ENCODE data around the gene USHBP1.
A peak's percentile ranks its signal among the peaks of the same experiment; 100 is the strongest.

The USHBP1 gene

DNA sequence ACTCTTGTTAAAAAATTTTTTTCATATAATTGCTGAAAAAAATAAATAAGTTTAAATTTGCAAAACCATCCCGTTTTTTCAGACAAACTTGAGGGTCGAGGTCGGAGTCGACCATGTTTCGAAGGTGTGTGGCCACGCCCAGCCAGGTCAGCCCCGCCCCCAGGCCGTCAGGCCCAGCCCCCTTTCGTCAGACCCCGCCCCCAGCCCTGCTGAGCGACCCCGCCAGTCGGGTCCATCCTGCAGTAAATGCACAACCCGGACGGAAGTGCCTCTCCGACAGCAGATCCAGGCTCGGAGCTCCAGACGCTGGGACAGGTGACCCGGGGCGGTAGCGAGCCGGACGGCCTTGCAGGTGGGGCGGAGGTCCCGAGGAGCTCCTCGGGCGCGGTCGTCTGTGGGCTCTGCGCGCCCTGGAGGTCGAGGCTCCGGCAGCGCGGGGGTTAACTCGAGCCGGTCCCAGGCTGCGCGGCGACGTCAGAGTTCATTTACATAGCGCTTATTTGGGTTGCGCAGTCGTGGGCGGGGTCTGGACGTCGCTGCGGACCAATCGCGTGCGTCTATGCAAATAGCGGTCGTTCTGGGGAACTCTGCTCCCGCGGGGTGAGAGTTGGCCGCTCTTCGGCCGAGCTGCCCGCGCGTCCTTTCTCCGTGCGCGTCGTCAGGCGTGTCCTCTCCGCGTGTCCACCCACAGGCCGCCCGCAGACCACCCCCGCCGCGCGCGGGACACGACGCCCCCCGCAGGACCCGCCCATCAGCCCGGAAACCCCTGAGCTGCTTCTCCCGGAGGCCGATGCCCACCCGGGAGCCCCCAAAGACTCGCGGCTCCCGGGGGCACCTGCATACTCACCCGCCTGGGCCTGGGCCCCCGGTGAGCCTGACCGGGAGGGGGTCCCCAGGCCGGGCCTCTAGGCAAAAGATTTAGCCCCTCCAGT lies 38.3 kb downstream of the USHBP1 start, which contains the start of gene OCEL1:
TSS of gene OCEL1 (plus strand) at position 225 of the 932 bp plus-strand sequence. CDS start at position 247, 22 bp downstream.
- Histone ChIP-seq H3K4me3 (ENCODE audit: low read length) (peak within 1 kb of the TSS; percentile 94), H3K27ac (ENCODE audit: low read length) (no peak within 1 kb of the TSS), H3K9me3 (ENCODE audit: control insufficient read depth, insufficient read depth, low read length) (no peaks in the 10 kb centered on the region), H3K4me1 (ENCODE audit: control insufficient read depth, insufficient read depth, low read length) (0 out of 2 replicates have a peak, but pooled peaks cover 2% of the 10 kb centered on the region), H3K27me3 (ENCODE audit: control insufficient read depth, insufficient read depth, low read length) (no peaks in the 10 kb centered on the region), H3K36me3 (ENCODE audit: control insufficient read depth, insufficient read depth, low read length) (no peaks in the 10 kb centered on the region)
- DNase-seq (ENCODE audit: low read depth, low spot score) = peak; percentile 93
- WGBS (ENCODE audit: insufficient coverage, insufficient read length) = no CpG with 5 or more reads among the region's 90 CpGs

DNA sequence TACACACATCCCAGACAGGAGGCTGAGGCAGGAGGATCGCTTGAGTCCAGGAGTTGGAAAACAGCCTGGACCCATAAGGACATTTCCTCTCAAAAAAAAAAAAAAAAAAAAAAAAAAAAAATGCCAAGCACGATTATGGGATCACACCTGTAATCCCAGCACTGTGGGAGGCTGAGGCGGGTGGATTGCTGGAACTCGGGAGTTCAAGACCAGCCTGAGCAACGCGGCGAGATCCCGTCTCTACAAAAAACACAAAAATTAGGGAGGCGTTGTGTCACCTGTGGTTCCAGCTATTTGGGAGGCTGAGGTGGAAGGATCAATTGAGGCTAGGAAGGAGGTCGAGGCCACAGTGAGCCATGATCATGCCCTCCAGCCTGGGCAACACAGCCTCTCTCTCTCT lies 39.5 kb downstream of the USHBP1 start:
- Histone ChIP-seq H3K9me3 (ENCODE audit: control insufficient read depth, insufficient read depth, low read length) (no peaks in the 10 kb centered on the region), H3K4me1 (ENCODE audit: control insufficient read depth, insufficient read depth, low read length) (0 out of 2 replicates have a peak, but pooled peaks cover 2% of the 10 kb centered on the region), H3K36me3 (ENCODE audit: control insufficient read depth, insufficient read depth, low read length) (no peaks in the 10 kb centered on the region), H3K27ac (ENCODE audit: low read length) (no peak overlapping the region), H3K4me3 (ENCODE audit: low read length) (no peak overlapping the region), H3K27me3 (ENCODE audit: control insufficient read depth, insufficient read depth, low read length) (no peaks in the 10 kb centered on the region)
- no CpG with 5 or more reads among the region's 10 CpGs for WGBS (ENCODE audit: insufficient coverage, insufficient read length)
- no peak for DNase-seq (ENCODE audit: low read depth, low spot score)

DNA sequence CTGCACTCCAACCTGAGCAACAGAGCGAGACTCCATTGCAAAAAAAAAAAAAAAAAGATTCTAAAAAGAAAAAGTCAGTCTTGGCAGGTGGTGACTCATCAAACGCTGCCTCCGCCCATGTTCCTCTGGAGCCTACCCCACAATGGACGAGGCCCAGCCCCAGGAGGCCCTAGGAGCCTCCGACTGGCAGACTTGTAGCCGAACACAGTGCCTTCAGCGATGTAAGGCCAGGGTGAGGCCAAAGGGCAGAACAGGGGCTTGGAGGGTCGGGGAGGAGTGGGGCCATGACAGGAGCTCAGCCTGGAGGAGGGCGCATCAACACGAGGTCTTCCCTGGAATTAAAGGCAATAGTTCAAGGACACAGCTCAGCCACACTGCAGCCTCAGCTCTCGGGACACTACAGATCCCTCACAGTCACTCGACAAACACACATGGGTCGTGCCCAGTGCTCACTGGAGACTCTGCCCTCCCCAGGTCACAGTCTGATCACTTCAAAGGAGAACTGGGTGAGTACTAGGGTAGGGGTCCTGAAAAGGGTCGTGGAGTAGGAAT lies 44.3 kb downstream of the USHBP1 start:
- Histone ChIP-seq H3K27ac (ENCODE audit: low read length) (no peak overlapping the region), H3K4me1 (ENCODE audit: control insufficient read depth, insufficient read depth, low read length) (no peaks in the 10 kb centered on the region), H3K4me3 (ENCODE audit: low read length) (no peak overlapping the region)

GRCh38 chr19:17219286-17219685 lies 45.3 kb downstream of the USHBP1 start:
- no peaks in the 10 kb centered on the region for H3K9me3 ChIP-seq (ENCODE audit: control insufficient read depth, insufficient read depth, low read length)
- no peak overlapping the region for H3K27ac ChIP-seq (ENCODE audit: low read length)
- no peaks in the 10 kb centered on the region for H3K27me3 ChIP-seq (ENCODE audit: control insufficient read depth, insufficient read depth, low read length)
- H3K36me3 ChIP-seq (ENCODE audit: control insufficient read depth, insufficient read depth, low read length) = no peaks in the 10 kb centered on the region
- WGBS (ENCODE audit: insufficient coverage, insufficient read length) = no CpG with 5 or more reads among the region's 8 CpGs
- DNase-seq (ENCODE audit: low read depth, low spot score) = no peak
- no peaks in the 10 kb centered on the region; the same call in 1 of the 2 replicates for H3K4me1 ChIP-seq (ENCODE audit: control insufficient read depth, insufficient read depth, low read length)
- H3K4me3 ChIP-seq (ENCODE audit: low read length) = no peak overlapping the region

More for the DNA sequence above, 44.3 kb downstream of the USHBP1 start:
- H3K36me3 ChIP-seq (ENCODE audit: control insufficient read depth, insufficient read depth, low read length) = no peaks in the 10 kb centered on the region
- DNase-seq (ENCODE audit: low read depth, low spot score) = no peak
- H3K27me3 ChIP-seq (ENCODE audit: control insufficient read depth, insufficient read depth, low read length) = no peaks in the 10 kb centered on the region
- H3K9me3 ChIP-seq (ENCODE audit: control insufficient read depth, insufficient read depth, low read length) = no peaks in the 10 kb centered on the region
- WGBS (ENCODE audit: insufficient coverage, insufficient read length) = no CpG with 5 or more reads among the region's 14 CpGs

GRCh38 chr19:17216058-17216670 lies 48.4 kb downstream of the USHBP1 start:
- Histone ChIP-seq H3K4me3 (ENCODE audit: low read length) (no peak overlapping the region; the same call in 1 of the 2 replicates), H3K9me3 (ENCODE audit: control insufficient read depth, insufficient read depth, low read length) (no peaks in the 10 kb centered on the region), H3K4me1 (ENCODE audit: control insufficient read depth, insufficient read depth, low read length) (no peaks in the 10 kb centered on the region; the same call in 1 of the 2 replicates), H3K36me3 (ENCODE audit: control insufficient read depth, insufficient read depth, low read length) (peaks cover 7% of the 10 kb centered on the region; the same call in 1 of the 2 replicates), H3K27ac (ENCODE audit: low read length) (no peak overlapping the region), H3K27me3 (ENCODE audit: control insufficient read depth, insufficient read depth, low read length) (no peaks in the 10 kb centered on the region)
- no CpG with 5 or more reads among the region's 13 CpGs for WGBS (ENCODE audit: insufficient coverage, insufficient read length)
- DNase-seq (ENCODE audit: low read depth, low spot score) = no peak

DNA sequence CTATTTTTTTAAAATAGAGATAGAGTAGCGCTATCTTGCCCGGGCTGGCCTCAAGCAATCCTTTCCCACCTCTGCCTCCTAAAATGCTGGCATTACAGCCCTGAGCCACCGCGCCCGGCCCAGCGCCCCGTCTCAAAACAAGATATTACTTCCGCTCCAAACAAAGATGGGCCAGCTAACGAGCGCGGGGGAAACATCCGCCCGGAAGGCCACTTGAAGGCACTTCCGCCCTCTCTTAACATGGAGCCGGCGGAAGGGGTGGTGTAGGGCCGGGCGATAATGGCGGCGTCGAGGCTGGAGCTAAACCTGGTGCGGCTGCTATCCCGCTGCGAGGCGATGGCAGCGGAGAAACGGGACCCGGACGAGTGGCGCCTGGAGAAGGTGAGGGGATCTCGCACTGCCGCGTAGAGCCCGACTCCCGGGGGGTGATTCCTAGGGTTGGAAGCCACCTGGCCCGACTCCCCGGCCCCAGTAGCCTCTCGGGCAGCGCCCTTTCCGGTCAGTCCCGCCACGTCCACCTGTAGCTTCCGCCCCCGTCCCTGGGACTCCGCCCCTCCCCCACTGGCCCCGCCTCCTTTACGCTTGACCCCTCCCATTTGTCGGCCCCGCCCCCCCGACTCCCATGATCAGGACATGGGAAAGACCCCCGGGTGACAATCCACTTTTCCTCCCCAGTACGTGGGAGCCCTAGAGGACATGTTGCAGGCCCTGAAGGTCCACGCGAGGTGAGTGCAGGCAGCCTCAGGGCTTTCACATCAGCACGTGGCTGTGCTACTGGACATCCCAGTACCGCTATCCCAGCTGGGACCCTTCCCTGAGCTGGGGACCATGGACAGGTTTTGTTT lies 49.2 kb downstream of the USHBP1 start, which contains the start of gene USE1:
TSS of gene USE1 (plus strand) at position 231 of the 845 bp plus-strand sequence. CDS start at position 280, 49 bp downstream.
- H3K27ac ChIP-seq (ENCODE audit: low read length) = no peak within 1 kb of the TSS
- peaks cover 7% of the 10 kb centered on the region; the same call in 1 of the 2 replicates for H3K36me3 ChIP-seq (ENCODE audit: control insufficient read depth, insufficient read depth, low read length)
- no peaks in the 10 kb centered on the region; the same call in 1 of the 2 replicates for H3K4me1 ChIP-seq (ENCODE audit: control insufficient read depth, insufficient read depth, low read length)
- peak; percentile 76 for DNase-seq (ENCODE audit: low read depth, low spot score)
- no peaks in the 10 kb centered on the region for H3K9me3 ChIP-seq (ENCODE audit: control insufficient read depth, insufficient read depth, low read length)
- peak within 1 kb of the TSS; percentile 78 for H3K4me3 ChIP-seq (ENCODE audit: low read length)
- H3K27me3 ChIP-seq (ENCODE audit: control insufficient read depth, insufficient read depth, low read length) = no peaks in the 10 kb centered on the region
- no CpG with 5 or more reads among the region's 56 CpGs for WGBS (ENCODE audit: insufficient coverage, insufficient read length)

DNA sequence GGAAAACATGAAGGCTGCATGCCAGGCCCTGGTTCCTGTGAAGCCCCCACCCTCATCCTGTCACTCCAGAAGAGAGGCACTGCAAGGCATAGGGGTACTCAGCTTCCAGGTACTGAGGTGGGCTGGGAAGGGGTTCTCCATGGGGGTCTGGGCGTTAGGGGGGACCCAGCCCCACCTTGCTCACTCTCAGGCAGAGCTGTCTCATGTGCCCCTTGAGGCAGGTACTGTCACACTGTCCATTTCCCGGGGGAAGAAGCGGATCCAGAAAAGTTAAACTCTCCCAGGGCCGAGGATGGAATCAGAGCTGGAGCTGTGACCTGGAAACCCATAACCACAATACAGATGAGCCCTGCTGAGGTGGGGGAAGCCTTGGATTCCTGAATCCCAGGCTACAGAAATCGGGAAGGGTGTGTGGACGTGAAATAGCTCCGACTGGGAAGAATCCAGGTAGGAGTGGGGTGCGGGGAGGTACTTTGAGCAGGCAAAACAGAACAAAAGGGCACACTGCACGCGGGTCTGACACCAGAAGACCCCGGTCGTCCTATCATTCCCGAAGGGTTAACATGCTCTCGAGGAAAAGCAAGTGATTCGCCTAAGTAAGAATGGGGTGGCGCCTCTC lies 49.9 kb downstream of the USHBP1 start:
- no peak overlapping the region for H3K27ac ChIP-seq (ENCODE audit: low read length)
- WGBS (ENCODE audit: insufficient coverage, insufficient read length) = no CpG with 5 or more reads among the region's 16 CpGs
- no peaks in the 10 kb centered on the region for H3K9me3 ChIP-seq (ENCODE audit: control insufficient read depth, insufficient read depth, low read length)
- DNase-seq (ENCODE audit: low read depth, low spot score) = no peak
- H3K4me1 ChIP-seq (ENCODE audit: control insufficient read depth, insufficient read depth, low read length) = peaks cover 1% of the 10 kb centered on the region; the same call in 1 of the 2 replicates
- peak overlapping the region; percentile 78; the same call in 1 of the 2 replicates for H3K4me3 ChIP-seq (ENCODE audit: low read length)
- peaks cover 7% of the 10 kb centered on the region; the same call in 1 of the 2 replicates for H3K36me3 ChIP-seq (ENCODE audit: control insufficient read depth, insufficient read depth, low read length)
- no peaks in the 10 kb centered on the region for H3K27me3 ChIP-seq (ENCODE audit: control insufficient read depth, insufficient read depth, low read length)

DNA sequence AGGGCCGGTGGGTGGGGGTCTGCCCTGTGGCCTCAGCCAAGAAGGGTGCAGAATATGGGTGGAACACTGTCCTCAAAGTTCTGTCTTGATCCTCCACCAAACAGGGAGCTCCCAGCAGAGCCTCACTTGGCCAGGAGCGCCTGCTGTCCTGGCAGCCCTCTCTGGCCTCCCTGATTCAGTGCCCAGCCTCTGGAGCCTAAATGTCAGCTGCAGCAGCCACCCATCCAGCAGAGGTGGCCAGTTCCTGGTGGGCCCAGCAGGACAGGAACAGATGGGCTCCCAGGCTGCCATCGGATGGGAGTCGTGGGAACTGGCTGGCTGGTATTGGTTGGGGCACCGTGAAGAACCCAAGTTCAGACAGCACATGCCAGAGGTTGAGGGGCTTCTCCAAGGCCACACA lies 51.2 kb downstream of the USHBP1 start:
- peaks cover 7% of the 10 kb centered on the region; the same call in 1 of the 2 replicates for H3K36me3 ChIP-seq (ENCODE audit: control insufficient read depth, insufficient read depth, low read length)
- H3K4me1 ChIP-seq (ENCODE audit: control insufficient read depth, insufficient read depth, low read length) = peaks cover 5% of the 10 kb centered on the region; the same call in 1 of the 2 replicates
- no peaks in the 10 kb centered on the region for H3K27me3 ChIP-seq (ENCODE audit: control insufficient read depth, insufficient read depth, low read length)
- no peaks in the 10 kb centered on the region for H3K9me3 ChIP-seq (ENCODE audit: control insufficient read depth, insufficient read depth, low read length)
- DNase-seq (ENCODE audit: low read depth, low spot score) = no peak
- WGBS (ENCODE audit: insufficient coverage, insufficient read length) = no CpG with 5 or more reads among the region's 5 CpGs
- no peak overlapping the region for H3K27ac ChIP-seq (ENCODE audit: low read length)
- H3K4me3 ChIP-seq (ENCODE audit: low read length) = no peak overlapping the region

All from iPS DF 6.9 (cell line).